K562 (cell line): ENCODE data around the gene ERCC1. TPM values are rescaled to one million over a fixed set of nuclear protein-coding genes. Genes with fewer than 3 reads are reported as not detected.

Experiments used
- BHLHE40 ChIP-seq: IDR thresholded peaks from 2 replicates; pipeline ENCODE4 v1.6.1; 2011; ENCODE audit warnings: low read length, improper control_type of control experiment
- CEBPG ChIP-seq, 3 experiments: fragments of 200-800 bp in 1 of 3; sonication (Bioruptor generic) in 1 of 3; sonication (generic) in 1 of 3; formaldehyde crosslinking in 1 of 3; IDR thresholded peaks in 2 of 3; conservative IDR thresholded peaks in 1 of 3; 2 replicates each; pipeline versions ENCODE4 v1.6.1 to v1.8.0; 2016 to 2022; ENCODE audit warnings: missing compliant biosample characterization in 2 of 3, missing genetic modification characterization in 2 of 3, mild to moderate bottlenecking in 1 of 3, missing genetic modification reagents in 1 of 3
- COPS2 ChIP-seq: fragments of 450-650 bp; conservative IDR thresholded peaks from 2 replicates; pipeline ENCODE4 v1.6.1; 2016; ENCODE audit warnings: mild to moderate bottlenecking, moderate library complexity
- FOXK1 ChIP-seq: sonication (generic); formaldehyde crosslinking; IDR thresholded peaks from 2 replicates; pipeline ENCODE4 v1.8.0; 2022; ENCODE audit warnings: missing genetic modification reagents, mild to moderate bottlenecking, borderline replicate concordance
- FOXM1 ChIP-seq, 2 experiments: fragments of 450-650 bp in 1 of 2; sonication (generic) in 1 of 2; formaldehyde crosslinking in 1 of 2; IDR thresholded peaks; 2 replicates each; pipeline versions ENCODE4 v1.6.1 to v1.9.0; 2017 to 2022; ENCODE audit warnings: low read depth in 2 of 2, mild to moderate bottlenecking in 2 of 2, missing genetic modification reagents in 1 of 2, moderate library complexity in 1 of 2
- KDM1A ChIP-seq, 2 experiments: fragments of 450-650 bp; IDR thresholded peaks; 2 replicates each; pipeline ENCODE4 v1.6.1; 2016; ENCODE audit warnings: mild to moderate bottlenecking in 2 of 2
- LCOR ChIP-seq: sonication (generic); formaldehyde crosslinking; IDR thresholded peaks from 2 replicates; pipeline ENCODE4 v1.8.0; 2022; ENCODE audit warnings: mild to moderate bottlenecking, missing genetic modification reagents
- MTA3 ChIP-seq: fragments of 450-650 bp; formaldehyde crosslinking; IDR thresholded peaks from 2 replicates; pipeline ENCODE4 v1.6.1; 2017; ENCODE audit warnings: mild to moderate bottlenecking, borderline replicate concordance
- NR2F6 ChIP-seq: fragments of 450-650 bp; formaldehyde crosslinking; IDR thresholded peaks from 2 replicates; pipeline ENCODE4 v1.4.0; 2020; ENCODE audit warnings: mild to moderate bottlenecking
- PCBP1 ChIP-seq: fragments of 200-400 bp; formaldehyde crosslinking; IDR thresholded peaks from 2 replicates; pipeline ENCODE4 v1.6.1; 2018; ENCODE audit warnings: mild to moderate bottlenecking, low read depth, low read length; ENCODE audit not compliant: poor library complexity, severe bottlenecking
- PHF21A ChIP-seq: fragments of 450-650 bp; IDR thresholded peaks from 2 replicates; pipeline ENCODE4 v1.6.1; 2017; ENCODE audit warnings: low read depth, borderline replicate concordance
- POLR3G ChIP-seq: IDR thresholded peaks from 2 replicates; pipeline ENCODE4 v1.6.1; 2011; ENCODE audit not compliant: insufficient read length, insufficient replicate concordance; ENCODE audit errors: extremely low read depth
- RCOR1 ChIP-seq, 2 experiments: IDR thresholded peaks; 2 replicates each; pipeline ENCODE4 v1.6.1; 2012; ENCODE audit warnings: low read depth in 2 of 2, low read length in 2 of 2, borderline replicate concordance in 1 of 2, improper control_type of control experiment in 1 of 2
- SMARCA5 ChIP-seq: fragments of 450-650 bp; IDR thresholded peaks from 2 replicates; pipeline ENCODE4 v1.6.1; 2016
- TGIF2 ChIP-seq: sonication (generic); formaldehyde crosslinking; IDR thresholded peaks from 2 replicates; pipeline ENCODE4 v1.8.1; 2022; ENCODE audit warnings: mild to moderate bottlenecking, missing genetic modification reagents, moderate library complexity
- ZBTB1 ChIP-seq: sonication (generic); formaldehyde crosslinking; IDR thresholded peaks from 2 replicates; pipeline ENCODE4 v1.8.1; 2023; ENCODE audit warnings: missing genetic modification reagents, low read depth, mild to moderate bottlenecking, borderline replicate concordance
- ZBTB7A ChIP-seq: IDR thresholded peaks from 2 replicates; pipeline ENCODE4 v1.6.1; 2011; ENCODE audit warnings: low read depth, mild to moderate bottlenecking, low read length, moderate library complexity, borderline replicate concordance; ENCODE audit not compliant: control insufficient read depth
- ZNF121 ChIP-seq: sonication (generic); formaldehyde crosslinking; conservative IDR thresholded peaks from 2 replicates; pipeline ENCODE4 v1.8.0; 2022; ENCODE audit warnings: missing genetic modification reagents
- ZNF445 ChIP-seq: fragments of 250-450 bp; sonication (Bioruptor Pico); IDR thresholded peaks from 2 replicates; pipeline ENCODE4 v1.4.0; 2020; ENCODE audit warnings: low read depth, mild to moderate bottlenecking, moderate library complexity
- polyA plus RNA-seq, 8 experiments: library from polyadenylated mRNA; depleted of rRNA in 4 of 8; stranded (reverse) in 5 of 8; unstranded in 3 of 8; fragments of >200 nt; fragmentation: Nextera tagmentation in 2 of 8; fragmentation: Illumina TruSeq in 1 of 8; extraction: Ambion mirVana in 2 of 8; extraction: Trizol in 1 of 8; gene quantifications; 2 replicates each; pipeline versions ENCODE4 v1.2.1 to v1.2.3, GENCODE V29; 2011 to 2014; ENCODE audit warnings: inconsistent platforms in 1 of 8, missing spikeins in 1 of 8
- total RNA-seq, 7 experiments: library from RNA; depleted of rRNA in 6 of 7; stranded (reverse); fragments of >200 nt in 6 of 7; fragmentation: Illumina TruSeq in 2 of 7; extraction: Trizol in 2 of 7; gene quantifications; 2 replicates each; pipeline versions ENCODE4 v1.2.1 to v1.2.3, GENCODE V29; 2011 to 2021; ENCODE audit warnings: low replicate concordance in 1 of 7
- TF ChIP-seq, protein P1 (sequence below), 2 experiments: fragments of 450-650 bp; conservative IDR thresholded peaks; 2 replicates each; pipeline ENCODE4 v1.6.1; 2017; ENCODE audit warnings: mild to moderate bottlenecking in 2 of 2, moderate library complexity in 2 of 2
- TF ChIP-seq, protein P2 (sequence below): sonication (generic); formaldehyde crosslinking; IDR thresholded peaks from 2 replicates; pipeline ENCODE4 v1.5.0; 2020; ENCODE audit warnings: missing genetic modification reagents
- TF ChIP-seq, protein P3 (sequence below): sonication (generic); formaldehyde crosslinking; IDR thresholded peaks from 2 replicates; pipeline ENCODE4 v1.8.1; 2023; ENCODE audit warnings: mild to moderate bottlenecking, missing genetic modification reagents, moderate library complexity

ERCC1 gene
- total and polyA plus RNA-seq, 9 of the 15 experiments (the other 6 are each of a cell fraction or from before 2014, with no cell fraction given), result 9.3 to 92.6 (median 60.0) TPM

DNA sequence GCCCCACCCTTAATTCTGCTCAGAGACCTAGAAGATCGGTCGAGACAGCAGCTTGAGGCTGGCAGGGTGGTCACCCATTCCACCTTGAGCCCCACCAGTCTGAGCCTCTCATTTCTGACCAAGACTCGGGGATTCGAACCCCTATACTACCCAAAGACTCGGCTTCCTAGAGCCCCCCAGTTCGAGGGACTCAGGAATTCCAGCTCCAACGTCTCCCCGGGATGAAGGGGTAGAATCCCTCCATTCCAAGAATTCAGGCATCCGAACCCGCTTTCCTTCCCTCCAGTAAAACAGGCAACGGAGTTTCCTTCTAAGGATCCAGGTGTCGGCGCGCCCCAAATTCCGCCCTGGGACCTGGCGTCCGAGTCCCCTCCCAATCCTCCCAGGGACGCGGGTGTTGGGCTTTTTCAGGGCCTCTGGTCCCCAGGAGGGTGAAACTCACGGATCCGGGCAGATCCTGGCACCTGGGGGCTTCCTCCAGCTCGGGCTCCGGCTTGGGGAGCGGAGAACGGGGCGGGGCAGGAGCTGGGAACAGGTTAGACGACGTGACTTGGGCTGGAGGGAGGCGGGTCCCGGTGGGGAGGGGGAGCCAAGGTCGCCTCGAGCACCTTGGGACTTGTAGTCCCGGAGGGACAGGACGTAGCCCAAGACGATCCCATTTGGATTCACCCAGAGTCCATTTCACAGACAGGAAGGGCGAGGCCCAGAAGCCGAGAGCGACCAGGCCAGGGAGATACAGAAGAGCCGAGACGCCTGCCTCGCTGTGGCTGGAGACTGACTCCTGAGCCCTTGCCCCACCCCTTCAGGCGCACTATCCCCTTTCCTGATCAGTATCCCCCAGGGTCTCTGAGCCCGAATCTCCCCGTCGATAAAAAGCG lies 18.9 kb downstream of the ERCC1 start, which contains the start of gene PPP1R13L (continued):
- TF ChIP-seq, protein P1, sequence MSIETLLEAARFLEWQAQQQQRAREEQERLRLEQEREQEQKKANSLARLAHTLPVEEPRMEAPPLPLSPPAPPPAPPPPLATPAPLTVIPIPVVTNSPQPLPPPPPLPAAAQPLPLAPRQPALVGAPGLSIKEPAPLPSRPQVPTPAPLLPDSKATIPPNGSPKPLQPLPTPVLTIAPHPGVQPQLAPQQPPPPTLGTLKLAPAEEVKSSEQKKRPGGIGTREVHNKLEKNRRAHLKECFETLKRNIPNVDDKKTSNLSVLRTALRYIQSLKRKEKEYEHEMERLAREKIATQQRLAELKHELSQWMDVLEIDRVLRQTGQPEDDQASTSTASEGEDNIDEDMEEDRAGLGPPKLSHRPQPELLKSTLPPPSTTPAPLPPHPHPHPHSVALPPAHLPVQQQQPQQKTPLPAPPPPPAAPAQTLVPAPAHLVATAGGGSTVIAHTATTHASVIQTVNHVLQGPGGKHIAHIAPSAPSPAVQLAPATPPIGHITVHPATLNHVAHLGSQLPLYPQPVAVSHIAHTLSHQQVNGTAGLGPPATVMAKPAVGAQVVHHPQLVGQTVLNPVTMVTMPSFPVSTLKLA (conservative IDR thresholded peaks at IDR 0.05), result no peak; a peak in 1 of 4 replicates
- TF ChIP-seq SMARCA5 (peak; percentile 97), MTA3 (peak; percentile 28; the same call in 1 of the 2 replicates), BHLHE40 (no peak), PCBP1 (no peak), RCOR1 (IDR thresholded peaks at IDR 0.05; ENCODE audit: borderline replicate concordance in 1 of 2, low read depth in 2 of 2, low read length in 2 of 2) (peak; percentile 27 to 93; a peak in 3 of 4 replicates), FOXM1 (IDR thresholded peaks at IDR 0.05; ENCODE audit: low read depth) (peak; percentile 79), FOXM1 (CRISPR knock-in tag; IDR thresholded peaks at IDR 0.05; ENCODE audit: low read depth) (no peak), PHF21A (0 out of 2 replicates have a peak, but pooled peaks have one; percentile 62), COPS2 (no peak), ZBTB7A (peak; percentile 25; the same call in 1 of the 2 replicates), LCOR (CRISPR knock-in tag) (peak; percentile 78; the same call in 1 of the 2 replicates), NR2F6 (no peak), ZNF121 (CRISPR knock-in tag) (peak; percentile 86), POLR3G (no peak), CEBPG (CRISPR knock-in tag; IDR thresholded peaks at IDR 0.05) (no peak), CEBPG (tag; conservative IDR thresholded peaks at IDR 0.05 in 1 of 2, IDR thresholded peaks at IDR 0.05 in 1 of 2) (no peak), TGIF2 (CRISPR knock-in tag) (no peak), ZNF445 (CRISPR knock-in tag) (no peak), ZBTB1 (CRISPR knock-in tag) (0 out of 2 replicates have a peak, but pooled peaks have one; percentile 15), FOXK1 (no peak), KDM1A (IDR thresholded peaks at IDR 0.05) (peak; percentile 86 to 97)
- TF ChIP-seq, protein P2, sequence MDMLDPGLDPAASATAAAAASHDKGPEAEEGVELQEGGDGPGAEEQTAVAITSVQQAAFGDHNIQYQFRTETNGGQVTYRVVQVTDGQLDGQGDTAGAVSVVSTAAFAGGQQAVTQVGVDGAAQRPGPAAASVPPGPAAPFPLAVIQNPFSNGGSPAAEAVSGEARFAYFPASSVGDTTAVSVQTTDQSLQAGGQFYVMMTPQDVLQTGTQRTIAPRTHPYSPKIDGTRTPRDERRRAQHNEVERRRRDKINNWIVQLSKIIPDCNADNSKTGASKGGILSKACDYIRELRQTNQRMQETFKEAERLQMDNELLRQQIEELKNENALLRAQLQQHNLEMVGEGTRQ, result no peak
- TF ChIP-seq, protein P3, sequence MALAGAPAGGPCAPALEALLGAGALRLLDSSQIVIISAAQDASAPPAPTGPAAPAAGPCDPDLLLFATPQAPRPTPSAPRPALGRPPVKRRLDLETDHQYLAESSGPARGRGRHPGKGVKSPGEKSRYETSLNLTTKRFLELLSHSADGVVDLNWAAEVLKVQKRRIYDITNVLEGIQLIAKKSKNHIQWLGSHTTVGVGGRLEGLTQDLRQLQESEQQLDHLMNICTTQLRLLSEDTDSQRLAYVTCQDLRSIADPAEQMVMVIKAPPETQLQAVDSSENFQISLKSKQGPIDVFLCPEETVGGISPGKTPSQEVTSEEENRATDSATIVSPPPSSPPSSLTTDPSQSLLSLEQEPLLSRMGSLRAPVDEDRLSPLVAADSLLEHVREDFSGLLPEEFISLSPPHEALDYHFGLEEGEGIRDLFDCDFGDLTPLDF (CRISPR knock-in tag), result no peak
